ENCODE results near the gene CUL5.

DNA sequence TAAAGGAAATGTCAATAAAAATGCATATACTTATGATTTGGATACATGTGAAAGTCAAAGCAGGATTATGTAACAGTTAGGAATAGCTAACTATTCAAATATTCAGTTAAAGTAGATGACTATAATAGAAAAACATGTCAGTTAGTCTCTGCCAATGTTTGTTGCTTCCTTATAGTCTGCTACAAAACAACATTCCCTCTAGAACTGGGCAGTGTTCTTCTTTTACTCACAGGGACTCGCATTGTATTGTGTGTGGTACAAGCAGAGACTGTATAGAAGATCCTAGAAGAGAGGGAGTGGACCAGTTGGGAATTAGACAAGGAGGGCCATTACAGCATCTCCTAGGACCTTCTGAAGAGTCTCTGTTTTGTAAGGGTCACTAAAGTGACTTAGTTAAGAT is 123.3 kb downstream of the CUL5 start:
- TF ChIP-seq, protein P1, sequence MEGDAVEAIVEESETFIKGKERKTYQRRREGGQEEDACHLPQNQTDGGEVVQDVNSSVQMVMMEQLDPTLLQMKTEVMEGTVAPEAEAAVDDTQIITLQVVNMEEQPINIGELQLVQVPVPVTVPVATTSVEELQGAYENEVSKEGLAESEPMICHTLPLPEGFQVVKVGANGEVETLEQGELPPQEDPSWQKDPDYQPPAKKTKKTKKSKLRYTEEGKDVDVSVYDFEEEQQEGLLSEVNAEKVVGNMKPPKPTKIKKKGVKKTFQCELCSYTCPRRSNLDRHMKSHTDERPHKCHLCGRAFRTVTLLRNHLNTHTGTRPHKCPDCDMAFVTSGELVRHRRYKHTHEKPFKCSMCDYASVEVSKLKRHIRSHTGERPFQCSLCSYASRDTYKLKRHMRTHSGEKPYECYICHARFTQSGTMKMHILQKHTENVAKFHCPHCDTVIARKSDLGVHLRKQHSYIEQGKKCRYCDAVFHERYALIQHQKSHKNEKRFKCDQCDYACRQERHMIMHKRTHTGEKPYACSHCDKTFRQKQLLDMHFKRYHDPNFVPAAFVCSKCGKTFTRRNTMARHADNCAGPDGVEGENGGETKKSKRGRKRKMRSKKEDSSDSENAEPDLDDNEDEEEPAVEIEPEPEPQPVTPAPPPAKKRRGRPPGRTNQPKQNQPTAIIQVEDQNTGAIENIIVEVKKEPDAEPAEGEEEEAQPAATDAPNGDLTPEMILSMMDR (IDR thresholded peaks at IDR 0.05; ENCODE audit: low read length) = no peak
- TF ChIP-seq EZH2 (IDR thresholded peaks at IDR 0.05; ENCODE audit: borderline replicate concordance, low read length) = no peak
